Left ventricle myocardium inferior (tissue), 1 donor: ENCODE measurements around the gene ZFP3. TPM values are rescaled to one million over a fixed set of nuclear protein-coding genes. Genes with fewer than 3 reads are reported as not detected.

Experiments used
- DNase-seq: peaks from one replicate; pipeline ENCODE4 v3.0.0-alpha.2; 2020
- H3K27ac ChIP-seq: fragments of 200-600 bp; replicated peaks from 2 replicates; pipeline ENCODE4 v1.8.0; 2021
- H3K27me3 ChIP-seq: fragments of 200-600 bp; 2 replicates; pipeline ENCODE4 v1.8.0; 2021; ENCODE audit warnings: low read depth
- H3K36me3 ChIP-seq: fragments of 200-600 bp; 2 replicates; pipeline ENCODE4 v1.8.0; 2021
- H3K4me1 ChIP-seq: fragments of 200-600 bp; 2 replicates; pipeline ENCODE4 v1.8.0; 2021
- H3K4me3 ChIP-seq: fragments of 200-600 bp; 2 replicates; pipeline ENCODE4 v1.8.0; 2021; ENCODE audit warnings: mild to moderate bottlenecking, moderate library complexity
- H3K9me3 ChIP-seq: fragments of 200-600 bp; replicated peaks from 2 replicates; pipeline ENCODE4 v1.8.0; 2021
- CTCF ChIP-seq: fragments of 200-600 bp; IDR thresholded peaks from 2 replicates; pipeline ENCODE4 v1.8.0; 2021; ENCODE audit warnings: antibody characterized with exemption, mild to moderate bottlenecking, borderline replicate concordance
- intact Hi-C: fragments of 100-400 bp; cut with micrococcal nuclease; formaldehyde crosslinking; loops from one replicate; pipeline ENCODE4 v1.11.0; 2022
- total RNA-seq: library from RNA; stranded (reverse); fragmentation: NEBNext Ultra II Directional; extraction: Animal tissue kit (Norgen Biotek cat#: 25700); gene quantifications from one replicate; pipeline ENCODE4 v1.2.1, GENCODE V29; 2021
- donor health status: DM: no; HTN: yes; CAD: no; lungs with severe emphysema.

The ZFP3 gene
- total RNA-seq, 1 donor from 2014 or later: 11.0 TPM

GRCh38 chr17:5080591-5080990, 2.3 kb downstream of the ZFP3 start:
- H3K36me3 ChIP-seq: peaks cover 29% of the 10 kb centered on the region
- DNase-seq: no peak
- intact Hi-C loops: no loop called here
- H3K27ac ChIP-seq: no peak overlapping the region
- H3K9me3 ChIP-seq: peaks cover 29% of the 10 kb centered on the region
- H3K4me1 ChIP-seq: peaks cover 44% of the 10 kb centered on the region
- no peak overlapping the region for H3K4me3 ChIP-seq
- H3K27me3 ChIP-seq: no peaks in the 10 kb centered on the region
- TF ChIP-seq CTCF: no peak

- H3K36me3 ChIP-seq: peaks cover 70% of the 10 kb centered on the region
- intact Hi-C loops: loop anchor here (10.0 kb wide), 1 partner anchor 92 kb away; no protein-coding TSS in a partner anchor
These were observed 14.1 kb downstream of the ZFP3 start for GRCh38 chr17:5092218-5093010.

GRCh38 chr17:5096731-5097100, 18.4 kb downstream of the ZFP3 start:
- Histone ChIP-seq H3K27me3 (no peaks in the 10 kb centered on the region), H3K27ac (peak overlapping the region; percentile 79), H3K4me3 (peak overlapping the region; percentile 72), H3K9me3 (peaks cover 55% of the 10 kb centered on the region), H3K36me3 (peaks cover 27% of the 10 kb centered on the region), H3K4me1 (peaks cover 11% of the 10 kb centered on the region)
- TF ChIP-seq CTCF: no peak
- intact Hi-C loops: loop anchor here (10.0 kb wide), 1 partner anchor 88 kb away; no protein-coding TSS in a partner anchor
- DNase-seq: no peak

More at GRCh38 chr17:5092218-5093010, 14.1 kb downstream of the ZFP3 start:
- H3K27ac ChIP-seq: no peak overlapping the region
- no peaks in the 10 kb centered on the region for H3K27me3 ChIP-seq
- peaks cover 5% of the 10 kb centered on the region for H3K4me1 ChIP-seq
- peaks cover 98% of the 10 kb centered on the region for H3K9me3 ChIP-seq
- no peak overlapping the region for H3K4me3 ChIP-seq
- DNase-seq: no peak
- TF ChIP-seq CTCF: no peak

- peak overlapping the region; percentile 72 for H3K4me3 ChIP-seq
- peaks cover 49% of the 10 kb centered on the region for H3K9me3 ChIP-seq
- no peak for TF ChIP-seq CTCF
These were observed 19.0 kb downstream of the ZFP3 start for GRCh38 chr17:5097101-5097834.

GRCh38 chr17:5099271-5099670, 21.0 kb downstream of the ZFP3 start:
- DNase-seq: no peak
- no peaks in the 10 kb centered on the region for H3K27me3 ChIP-seq
- H3K4me1 ChIP-seq: peaks cover 11% of the 10 kb centered on the region
- no peak overlapping the region for H3K27ac ChIP-seq
- intact Hi-C loops: loop anchor here (10.0 kb wide), 1 partner anchor 86 kb away; no protein-coding TSS in a partner anchor
- H3K9me3 ChIP-seq: peaks cover 29% of the 10 kb centered on the region
- peaks cover 1% of the 10 kb centered on the region for H3K36me3 ChIP-seq
- no peak for TF ChIP-seq CTCF
- no peak overlapping the region for H3K4me3 ChIP-seq

More at GRCh38 chr17:5097101-5097834, 19.0 kb downstream of the ZFP3 start:
- intact Hi-C loops: loop anchor here (10.0 kb wide), 1 partner anchor 88 kb away; no protein-coding TSS in a partner anchor
- H3K4me1 ChIP-seq: peaks cover 11% of the 10 kb centered on the region
- H3K27me3 ChIP-seq: no peaks in the 10 kb centered on the region
- peaks cover 21% of the 10 kb centered on the region for H3K36me3 ChIP-seq
- H3K27ac ChIP-seq: peak overlapping the region; percentile 79
- DNase-seq: peak; percentile 67
